Mucosa of rectum (tissue), 2 donors: ENCODE data around the gene ELP4.
"Not testable (repeated sequence)": the region's sequence is repeated elsewhere in the genome, so short reads cannot be mapped to it uniquely, and the experiment has no call there.

ENCODE experiments used
- H3K27ac ChIP-seq, 2 donors: one replicate each; pipeline ENCODE4 v1.7.0; 2013; ENCODE audit warnings: inconsistent platforms in 2 of 2, low read depth in 2 of 2, low read length in 2 of 2
- H3K27me3 ChIP-seq, 2 donors: one replicate each; pipeline ENCODE4 v1.7.0; 2013; ENCODE audit warnings: low read length in 2 of 2; ENCODE audit not compliant: control insufficient read depth in 2 of 2, insufficient read depth in 2 of 2
- H3K36me3 ChIP-seq, 2 donors: one replicate each; pipeline ENCODE4 v1.7.0; 2013; ENCODE audit warnings: low read length in 2 of 2; ENCODE audit not compliant: control insufficient read depth in 2 of 2, insufficient read depth in 2 of 2
- H3K4me1 ChIP-seq, 2 donors: one replicate each; pipeline ENCODE4 v1.7.0; 2013; ENCODE audit warnings: low read length in 2 of 2, mild to moderate bottlenecking in 1 of 2; ENCODE audit not compliant: control insufficient read depth in 2 of 2, insufficient read depth in 2 of 2
- H3K4me3 ChIP-seq, 2 donors: one replicate each; pipeline ENCODE4 v1.7.0; 2013; ENCODE audit warnings: low read length in 2 of 2
- H3K9ac ChIP-seq, 2 donors: one replicate each; pipeline ENCODE4 v1.7.0; 2013; ENCODE audit warnings: low read length in 2 of 2, low read depth in 1 of 2, mild to moderate bottlenecking in 1 of 2
- H3K9me3 ChIP-seq, 2 donors: one replicate each; pipeline ENCODE4 v1.7.0; 2013; ENCODE audit warnings: low read length in 2 of 2; ENCODE audit not compliant: control insufficient read depth in 2 of 2
- donor health status: healthy.
- donor health status: Normal muscosa, but diverticular disease.

ELP4 gene

DNA sequence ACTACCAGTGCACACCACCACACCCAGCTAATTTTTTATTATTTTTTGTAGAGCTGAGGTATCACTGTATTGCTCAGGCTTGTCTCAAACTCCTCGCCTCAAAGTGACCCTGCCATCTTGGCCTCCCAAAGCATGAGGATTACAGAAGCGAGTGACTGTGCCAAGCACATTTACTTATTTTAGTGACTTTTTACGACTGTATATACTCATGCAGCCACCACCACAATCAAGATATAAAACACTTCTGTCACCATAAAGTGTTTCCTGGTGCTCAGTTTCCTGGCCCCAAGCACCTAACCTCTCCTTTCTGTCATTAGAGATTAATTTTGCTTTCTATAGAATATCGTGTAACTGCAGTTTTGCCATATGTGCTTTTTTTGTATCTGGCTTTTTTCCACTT is 25.9 kb downstream of the ELP4 start:
- H3K4me3 ChIP-seq, result no peak overlapping the region
- H3K9me3 ChIP-seq, result no peaks in the 10 kb centered on the region
- no peaks in the 10 kb centered on the region for H3K4me1 ChIP-seq
- H3K36me3 ChIP-seq, result peaks cover 0 to 5% of the 10 kb centered on the region in 2 donors
- H3K9ac ChIP-seq, result no peak overlapping the region
- H3K27me3 ChIP-seq, result no peaks in the 10 kb centered on the region
- no peak overlapping the region for H3K27ac ChIP-seq

DNA sequence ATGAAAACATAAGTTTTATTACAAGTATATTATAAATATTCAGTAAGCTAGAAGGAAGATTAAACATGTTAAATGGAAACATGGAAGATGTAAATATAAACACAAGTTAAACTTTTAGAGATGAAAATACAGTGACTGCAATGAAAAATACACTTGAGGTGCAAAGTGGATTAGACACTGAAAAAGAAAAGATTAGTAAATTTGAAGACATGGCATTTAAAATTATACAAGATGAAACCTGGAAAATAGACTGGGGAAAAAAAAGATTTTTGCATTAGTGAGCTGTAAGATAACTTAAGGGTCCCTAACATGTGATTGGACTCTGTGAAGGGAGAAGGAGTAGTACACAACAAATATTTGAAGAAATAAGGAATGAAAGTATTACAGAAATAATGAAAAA is 33.3 kb downstream of the ELP4 start:
- H3K27ac ChIP-seq, result no peak overlapping the region
- H3K36me3 ChIP-seq, result peaks cover 9 to 12% of the 10 kb centered on the region in 2 donors
- no peaks in the 10 kb centered on the region for H3K4me1 ChIP-seq

DNA sequence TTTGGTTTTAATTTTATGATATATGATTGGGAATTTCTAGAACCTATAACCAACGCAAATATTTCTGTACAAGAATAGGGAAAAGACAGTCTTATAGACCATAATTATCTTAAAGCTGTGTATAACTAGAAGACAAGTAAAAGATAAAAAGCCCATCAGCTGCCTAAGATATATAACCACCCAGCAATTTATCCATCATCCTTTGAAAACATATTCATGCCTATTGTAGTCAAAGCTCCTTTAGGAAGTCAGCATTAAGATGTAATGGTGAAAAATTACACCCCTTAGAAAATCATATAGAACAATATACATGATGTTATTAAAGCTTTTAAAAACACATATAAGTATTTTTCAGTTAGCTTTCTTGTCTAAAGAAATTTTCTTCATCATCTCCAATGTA is 46.4 kb downstream of the ELP4 start:
- Histone ChIP-seq H3K9ac (no peak overlapping the region), H3K27me3 (no peaks in the 10 kb centered on the region), H3K27ac (no peak overlapping the region), H3K4me3 (no peak overlapping the region), H3K9me3 (no peaks in the 10 kb centered on the region), H3K36me3 (no peaks in the 10 kb centered on the region), H3K4me1 (no peaks in the 10 kb centered on the region)

More for the DNA sequence above, 33.3 kb downstream of the ELP4 start:
- H3K27me3 ChIP-seq, result no peaks in the 10 kb centered on the region
- H3K4me3 ChIP-seq, result no peak overlapping the region
- H3K9ac ChIP-seq, result no peak overlapping the region
- H3K9me3 ChIP-seq, result no peaks in the 10 kb centered on the region

GRCh38 chr11:31558001-31558400 is 48.4 kb downstream of the ELP4 start:
- no peak overlapping the region for H3K4me3 ChIP-seq
- no peak overlapping the region for H3K27ac ChIP-seq
- no peak overlapping the region for H3K9ac ChIP-seq
- H3K27me3 ChIP-seq, result no peaks in the 10 kb centered on the region
- no peaks in the 10 kb centered on the region for H3K36me3 ChIP-seq
- H3K9me3 ChIP-seq, result no peaks in the 10 kb centered on the region
- H3K4me1 ChIP-seq, result no peaks in the 10 kb centered on the region

- no peak overlapping the region for H3K4me3 ChIP-seq
- no peaks in the 10 kb centered on the region for H3K36me3 ChIP-seq
- no peak overlapping the region for H3K9ac ChIP-seq
- H3K4me1 ChIP-seq, result no peaks in the 10 kb centered on the region
- H3K9me3 ChIP-seq, result no peaks in the 10 kb centered on the region
- H3K27ac ChIP-seq, result no peak overlapping the region
- no peaks in the 10 kb centered on the region for H3K27me3 ChIP-seq
Measured at GRCh38 chr11:31560842-31561476, 51.4 kb downstream of the ELP4 start.

- not testable (repeated sequence) for H3K36me3 ChIP-seq, H3K9me3 ChIP-seq, H3K4me3 ChIP-seq
Measured at GRCh38 chr11:31564517-31564916, 55.0 kb downstream of the ELP4 start.

GRCh38 chr11:31574133-31574532 is 64.6 kb downstream of the ELP4 start:
- H3K27ac ChIP-seq, H3K27me3 ChIP-seq, H3K36me3 ChIP-seq, H3K4me1 ChIP-seq, H3K9me3 ChIP-seq, H3K9ac ChIP-seq, H3K4me3 ChIP-seq: not testable (repeated sequence)

More at GRCh38 chr11:31564517-31564916, 55.0 kb downstream of the ELP4 start:
- H3K27ac ChIP-seq, H3K9ac ChIP-seq, H3K27me3 ChIP-seq, H3K4me1 ChIP-seq: not testable (repeated sequence)

- H3K4me1 ChIP-seq, H3K9ac ChIP-seq, H3K36me3 ChIP-seq, H3K9me3 ChIP-seq, H3K4me3 ChIP-seq, H3K27me3 ChIP-seq, H3K27ac ChIP-seq: not testable (repeated sequence)
Measured at GRCh38 chr11:31575764-31576163, 66.2 kb downstream of the ELP4 start.

- not testable (repeated sequence) for H3K27me3 ChIP-seq, H3K4me1 ChIP-seq, H3K36me3 ChIP-seq, H3K9me3 ChIP-seq, H3K9ac ChIP-seq, H3K27ac ChIP-seq, H3K4me3 ChIP-seq
Measured at GRCh38 chr11:31579412-31579811, 69.8 kb downstream of the ELP4 start.

DNA sequence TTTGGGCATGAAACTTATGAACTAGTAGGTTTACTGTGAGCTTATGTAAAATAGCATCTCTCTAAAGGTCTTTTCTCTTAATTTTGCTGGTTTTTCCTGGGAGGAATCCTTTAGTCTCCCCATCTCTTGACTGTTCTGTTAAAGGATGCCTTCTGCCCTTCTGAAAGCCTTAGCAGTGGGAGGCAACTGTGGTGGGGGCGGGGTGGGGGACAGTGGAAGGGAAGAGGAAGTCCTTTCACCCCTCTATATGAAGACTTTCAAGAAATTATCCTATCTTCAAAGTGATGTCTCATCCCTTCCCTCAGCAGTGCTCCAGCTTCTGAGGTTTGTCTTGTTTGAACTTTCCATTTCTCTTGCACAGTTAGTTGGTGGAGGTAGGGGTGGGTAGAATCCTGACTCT is 73.1 kb downstream of the ELP4 start:
- H3K27ac ChIP-seq, result no peak overlapping the region
- H3K9ac ChIP-seq, result no peak overlapping the region
- no peaks in the 10 kb centered on the region for H3K27me3 ChIP-seq

GRCh38 chr11:31598454-31598853 is 88.9 kb downstream of the ELP4 start:
- Histone ChIP-seq H3K27ac (no peak overlapping the region), H3K9me3 (no peaks in the 10 kb centered on the region), H3K9ac (no peak overlapping the region), H3K36me3 (no peaks in the 10 kb centered on the region), H3K27me3 (no peaks in the 10 kb centered on the region), H3K4me3 (no peak overlapping the region), H3K4me1 (no peaks in the 10 kb centered on the region)

More for the DNA sequence above, 73.1 kb downstream of the ELP4 start:
- Histone ChIP-seq H3K4me1 (no peaks in the 10 kb centered on the region), H3K36me3 (no peaks in the 10 kb centered on the region), H3K4me3 (no peak overlapping the region), H3K9me3 (no peaks in the 10 kb centered on the region)
